ENCODE results near the gene SLC7A5. TPM values are rescaled to one million over a fixed set of nuclear protein-coding genes. Genes with fewer than 3 reads are reported as not detected.
"Not testable (repeated sequence)": the region's sequence is repeated elsewhere in the genome, so short reads cannot be mapped to it uniquely, and the experiment has no call there.

SLC7A5 gene
- total RNA-seq, 6 donors from 2014 or later, result 4.7 to 20.4 (median 8.5) TPM

- Histone ChIP-seq H3K36me3 (peaks cover 0 to 10% (median 4%) of the 10 kb centered on the region in 4 donors), H3K4me1 (no peaks in the 10 kb centered on the region), H3K4me3 (no peak overlapping the region), H3K9me3 (no peaks in the 10 kb centered on the region), H3K27me3 (no peaks in the 10 kb centered on the region), H3K27ac (no peak overlapping the region)
- DNase-seq (peak in 1 of 2 donors; percentile 56), ATAC-seq (ENCODE audit: low FRiP score in 2 of 2) (no peak)
- 79 to 83% methylated on average over 17 to 21 of the region's 21 CpGs for WGBS, 2 donors
- TF ChIP-seq, protein P1, sequence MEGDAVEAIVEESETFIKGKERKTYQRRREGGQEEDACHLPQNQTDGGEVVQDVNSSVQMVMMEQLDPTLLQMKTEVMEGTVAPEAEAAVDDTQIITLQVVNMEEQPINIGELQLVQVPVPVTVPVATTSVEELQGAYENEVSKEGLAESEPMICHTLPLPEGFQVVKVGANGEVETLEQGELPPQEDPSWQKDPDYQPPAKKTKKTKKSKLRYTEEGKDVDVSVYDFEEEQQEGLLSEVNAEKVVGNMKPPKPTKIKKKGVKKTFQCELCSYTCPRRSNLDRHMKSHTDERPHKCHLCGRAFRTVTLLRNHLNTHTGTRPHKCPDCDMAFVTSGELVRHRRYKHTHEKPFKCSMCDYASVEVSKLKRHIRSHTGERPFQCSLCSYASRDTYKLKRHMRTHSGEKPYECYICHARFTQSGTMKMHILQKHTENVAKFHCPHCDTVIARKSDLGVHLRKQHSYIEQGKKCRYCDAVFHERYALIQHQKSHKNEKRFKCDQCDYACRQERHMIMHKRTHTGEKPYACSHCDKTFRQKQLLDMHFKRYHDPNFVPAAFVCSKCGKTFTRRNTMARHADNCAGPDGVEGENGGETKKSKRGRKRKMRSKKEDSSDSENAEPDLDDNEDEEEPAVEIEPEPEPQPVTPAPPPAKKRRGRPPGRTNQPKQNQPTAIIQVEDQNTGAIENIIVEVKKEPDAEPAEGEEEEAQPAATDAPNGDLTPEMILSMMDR (IDR thresholded peaks at IDR 0.05), result no peak
- TF ChIP-seq EP300 (IDR thresholded peaks at IDR 0.05) (no peak), POLR2AphosphoS5 (IDR thresholded peaks at IDR 0.05) (no peak), POLR2A (IDR thresholded peaks at IDR 0.05) (no peak)
Measured at GRCh38 chr16:87829988-87830672, 39.2 kb downstream of the SLC7A5 start.

DNA sequence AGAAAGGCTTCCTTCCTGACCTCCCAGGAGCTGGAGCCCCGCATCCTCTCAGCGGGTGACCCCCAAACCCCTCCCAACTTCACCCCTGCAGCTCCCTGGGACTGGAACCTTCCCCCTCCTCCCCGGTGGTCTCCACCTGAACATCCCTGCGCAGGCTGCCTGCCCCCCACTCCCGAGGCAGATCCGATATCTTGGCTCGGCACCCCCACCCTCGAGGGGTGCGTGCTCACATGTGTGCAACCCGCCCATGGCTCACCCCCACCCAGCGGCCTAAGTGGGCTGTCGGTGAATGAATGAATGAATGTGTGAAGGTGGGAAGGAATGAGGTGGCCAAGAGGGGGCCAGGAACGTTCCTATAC lies 39.7 kb downstream of the SLC7A5 start:
- Histone ChIP-seq H3K27me3 (no peaks in the 10 kb centered on the region), H3K36me3 (peaks cover 0 to 10% (median 4%) of the 10 kb centered on the region in 4 donors), H3K4me1 (no peaks in the 10 kb centered on the region), H3K9me3 (no peaks in the 10 kb centered on the region), H3K27ac (no peak overlapping the region), H3K4me3 (no peak overlapping the region)
- ATAC-seq (ENCODE audit: low FRiP score in 2 of 2) (no peak), DNase-seq (peak in 1 of 2 donors; percentile 30)
- 82 to 85% methylated on average over 12 of the region's 13 CpGs for WGBS, 2 donors
- no peak for TF ChIP-seq EP300 (IDR thresholded peaks at IDR 0.05)
- TF ChIP-seq, protein P1 (IDR thresholded peaks at IDR 0.05), result no peak
- TF ChIP-seq POLR2A (IDR thresholded peaks at IDR 0.05), result no peak
- TF ChIP-seq POLR2AphosphoS5 (IDR thresholded peaks at IDR 0.05), result no peak

GRCh38 chr16:87828907-87829621 lies 40.2 kb downstream of the SLC7A5 start:
- WGBS, 2 donors, result 73 to 86% methylated on average over 3 to 15 of the region's 16 CpGs
- no peak overlapping the region for H3K27ac ChIP-seq

DNA sequence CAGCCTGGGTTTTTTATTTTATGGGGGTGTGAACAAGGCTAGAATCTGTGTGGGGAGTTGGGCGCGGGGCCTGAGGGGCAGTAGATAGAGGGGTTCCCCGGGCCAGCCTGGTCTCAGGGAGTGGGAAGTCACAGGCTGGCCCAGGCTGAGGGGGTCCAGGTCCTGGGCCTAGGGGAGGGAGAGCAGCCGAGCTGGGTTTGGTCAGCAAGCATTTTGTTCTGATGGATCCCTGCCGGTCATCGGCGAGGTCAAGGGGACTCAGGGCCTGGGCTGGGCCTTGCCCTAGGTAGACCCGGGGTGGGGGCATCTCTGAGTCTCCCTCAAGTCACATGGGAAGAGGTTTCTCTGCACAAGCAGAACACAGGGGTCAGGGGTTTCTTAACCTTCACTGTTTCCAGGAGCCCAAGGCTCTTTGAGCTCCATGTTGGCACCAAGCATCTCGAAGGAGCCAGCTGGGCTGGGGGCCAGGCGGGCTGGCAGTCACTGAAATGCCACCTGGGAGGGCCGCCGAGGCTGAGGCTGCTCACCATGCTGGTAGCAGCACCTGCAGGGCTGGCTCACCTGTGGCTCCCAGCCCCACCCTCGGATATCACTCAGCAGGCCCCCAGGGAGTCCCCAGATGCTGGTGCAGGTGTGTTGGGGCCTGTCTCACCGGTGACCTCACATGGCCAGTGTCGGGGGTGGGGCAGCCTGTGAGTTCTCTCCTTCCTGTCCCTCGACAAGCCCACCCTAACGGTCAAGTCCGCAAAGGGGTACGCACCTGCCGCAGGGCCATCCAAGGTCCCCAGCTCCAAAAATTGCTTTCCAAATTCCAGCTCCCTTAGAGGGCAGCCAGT lies 41.0 kb downstream of the SLC7A5 start:
- no peaks in the 10 kb centered on the region for H3K27me3 ChIP-seq
- no peaks in the 10 kb centered on the region for H3K4me1 ChIP-seq
- H3K9me3 ChIP-seq, result no peaks in the 10 kb centered on the region
- peaks cover 0 to 10% (median 4%) of the 10 kb centered on the region in 4 donors for H3K36me3 ChIP-seq
- H3K4me3 ChIP-seq, result no peak overlapping the region
- TF ChIP-seq POLR2A (IDR thresholded peaks at IDR 0.05), result no peak
- TF ChIP-seq EP300 (IDR thresholded peaks at IDR 0.05), result no peak
- TF ChIP-seq, protein P1 (IDR thresholded peaks at IDR 0.05), result no peak
- TF ChIP-seq POLR2AphosphoS5 (IDR thresholded peaks at IDR 0.05), result no peak
- peak in 1 of 2 donors; percentile 79 for DNase-seq
- 83% methylated on average over 14 to 19 of the region's 20 CpGs for WGBS, 2 donors
- no peak for ATAC-seq (ENCODE audit: low FRiP score in 2 of 2)
- H3K27ac ChIP-seq, result no peak overlapping the region

More at GRCh38 chr16:87828907-87829621, 40.2 kb downstream of the SLC7A5 start:
- DNase-seq (no peak), ATAC-seq (ENCODE audit: low FRiP score in 2 of 2) (no peak)
- no peaks in the 10 kb centered on the region for H3K4me1 ChIP-seq
- H3K36me3 ChIP-seq, result peaks cover 0 to 10% (median 4%) of the 10 kb centered on the region in 4 donors
- no peaks in the 10 kb centered on the region for H3K9me3 ChIP-seq
- no peaks in the 10 kb centered on the region for H3K27me3 ChIP-seq
- TF ChIP-seq, protein P1 (IDR thresholded peaks at IDR 0.05), result no peak
- TF ChIP-seq POLR2A (IDR thresholded peaks at IDR 0.05) (no peak), EP300 (IDR thresholded peaks at IDR 0.05) (no peak), POLR2AphosphoS5 (IDR thresholded peaks at IDR 0.05) (no peak)
- no peak overlapping the region for H3K4me3 ChIP-seq

- 88 to 94% methylated on average over 7 of the region's 7 CpGs for WGBS, 2 donors
- not testable (repeated sequence) for H3K4me1 ChIP-seq; H3K27ac ChIP-seq; H3K4me3 ChIP-seq; H3K9me3 ChIP-seq; ATAC-seq (ENCODE audit: low FRiP score in 2 of 2); H3K36me3 ChIP-seq; DNase-seq; H3K27me3 ChIP-seq
Measured at GRCh38 chr16:87827588-87827915, 41.8 kb downstream of the SLC7A5 start.
